ENCODE data around the gene TNFAIP1. TPM values are rescaled to one million over a fixed set of nuclear protein-coding genes. Genes with fewer than 3 reads are reported as not detected.

The TNFAIP1 gene
- polyA plus RNA-seq, 1 experiment: 51.2 TPM

DNA sequence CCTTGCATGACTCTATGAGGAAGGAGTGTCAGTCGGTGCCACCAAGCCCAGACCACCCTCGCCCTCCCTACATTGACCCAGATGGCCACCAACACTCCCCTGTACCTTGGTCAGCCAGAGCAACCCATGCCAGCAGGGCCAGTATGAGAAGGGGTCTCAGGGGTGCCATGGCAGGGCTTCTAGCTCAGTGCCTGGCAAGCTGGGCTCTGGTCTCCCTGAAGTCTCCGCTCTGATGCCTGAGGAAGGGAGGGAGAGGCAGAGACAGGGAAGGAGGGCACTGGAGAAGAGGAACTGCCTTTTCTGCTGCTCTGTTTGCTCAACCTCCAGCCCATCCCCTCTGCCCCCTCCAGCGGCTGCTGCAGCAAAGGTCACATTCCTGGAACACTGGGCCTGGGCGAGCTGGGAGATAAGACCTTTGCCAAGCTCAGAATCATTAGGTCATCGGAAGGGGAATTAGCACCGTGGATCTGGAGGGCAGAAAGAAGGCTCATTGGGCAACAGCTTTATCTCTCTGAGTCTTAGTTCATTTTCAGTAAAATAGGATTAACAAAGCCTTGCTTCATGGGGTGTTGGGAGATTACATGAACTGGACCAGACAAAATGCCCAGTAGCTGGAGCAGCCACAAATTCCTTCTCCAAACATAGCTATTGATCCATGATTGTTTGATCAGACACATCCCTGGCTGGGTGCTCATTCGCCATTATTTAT is 34.6 kb downstream of the TNFAIP1 start, which contains the start of gene VTN:
TSS of gene VTN (minus strand) at position 273 of the 709 bp plus-strand sequence. CDS start at position 169, 104 bp downstream.
- POLR2A ChIA-PET: interaction anchor here (0.7 to 3.8 kb wide), 2 partner anchors 12 to 35 kb away, joined by 4 to 17 read pairs; partner anchors contain the start of genes IFT20, POLDIP2 and TNFAIP1
- 0 out of 2 replicates have a peak, but pooled peaks have one; percentile 8 for TF ChIP-seq CTCF (IDR thresholded peaks at IDR 0.05; ENCODE audit: low read depth, low read length)
- Histone ChIP-seq H3K27ac (ENCODE audit: low read depth, low read length) (peak within 1 kb of the TSS; percentile 31), H3K27me3 (ENCODE audit: control insufficient read depth, insufficient read depth, low read length) (no peaks in the 10 kb centered on the region), H3K4me3 (ENCODE audit: low read depth, low read length) (peak within 1 kb of the TSS; percentile 69), H3K9me3 (ENCODE audit: control insufficient read depth, insufficient read depth, low read length) (no peaks in the 10 kb centered on the region; the same call in 1 of the 2 replicates)
- CTCF ChIA-PET: interaction anchor here (0.6 to 1.4 kb wide), 2 partner anchors 47 to 167 kb away, joined by 3 to 4 read pairs; no protein-coding TSS in a partner anchor
- DNase-seq (ENCODE audit: low read depth, low spot score): no peak

GRCh38 chr17:28370744-28371103 is 35.2 kb downstream of the TNFAIP1 start:
- H3K4me3 ChIP-seq (ENCODE audit: low read depth, low read length): no peak overlapping the region
- no peak for TF ChIP-seq CTCF (IDR thresholded peaks at IDR 0.05; ENCODE audit: low read depth, low read length)
- no peaks in the 10 kb centered on the region for H3K27me3 ChIP-seq (ENCODE audit: control insufficient read depth, insufficient read depth, low read length)
- peak overlapping the region; percentile 0 for H3K27ac ChIP-seq (ENCODE audit: low read depth, low read length)
- CTCF ChIA-PET: interaction anchor here (0.6 to 1.4 kb wide), 2 partner anchors 46 to 167 kb away, joined by 3 to 4 read pairs; no protein-coding TSS in a partner anchor
- no peaks in the 10 kb centered on the region; the same call in 1 of the 2 replicates for H3K9me3 ChIP-seq (ENCODE audit: control insufficient read depth, insufficient read depth, low read length)
- POLR2A ChIA-PET: interaction anchor here (1.7 to 3.8 kb wide), 2 partner anchors 13 to 35 kb away, joined by 7 to 17 read pairs; partner anchors contain the start of genes IFT20, POLDIP2 and TNFAIP1
- no peak for DNase-seq (ENCODE audit: low read depth, low spot score)

DNA sequence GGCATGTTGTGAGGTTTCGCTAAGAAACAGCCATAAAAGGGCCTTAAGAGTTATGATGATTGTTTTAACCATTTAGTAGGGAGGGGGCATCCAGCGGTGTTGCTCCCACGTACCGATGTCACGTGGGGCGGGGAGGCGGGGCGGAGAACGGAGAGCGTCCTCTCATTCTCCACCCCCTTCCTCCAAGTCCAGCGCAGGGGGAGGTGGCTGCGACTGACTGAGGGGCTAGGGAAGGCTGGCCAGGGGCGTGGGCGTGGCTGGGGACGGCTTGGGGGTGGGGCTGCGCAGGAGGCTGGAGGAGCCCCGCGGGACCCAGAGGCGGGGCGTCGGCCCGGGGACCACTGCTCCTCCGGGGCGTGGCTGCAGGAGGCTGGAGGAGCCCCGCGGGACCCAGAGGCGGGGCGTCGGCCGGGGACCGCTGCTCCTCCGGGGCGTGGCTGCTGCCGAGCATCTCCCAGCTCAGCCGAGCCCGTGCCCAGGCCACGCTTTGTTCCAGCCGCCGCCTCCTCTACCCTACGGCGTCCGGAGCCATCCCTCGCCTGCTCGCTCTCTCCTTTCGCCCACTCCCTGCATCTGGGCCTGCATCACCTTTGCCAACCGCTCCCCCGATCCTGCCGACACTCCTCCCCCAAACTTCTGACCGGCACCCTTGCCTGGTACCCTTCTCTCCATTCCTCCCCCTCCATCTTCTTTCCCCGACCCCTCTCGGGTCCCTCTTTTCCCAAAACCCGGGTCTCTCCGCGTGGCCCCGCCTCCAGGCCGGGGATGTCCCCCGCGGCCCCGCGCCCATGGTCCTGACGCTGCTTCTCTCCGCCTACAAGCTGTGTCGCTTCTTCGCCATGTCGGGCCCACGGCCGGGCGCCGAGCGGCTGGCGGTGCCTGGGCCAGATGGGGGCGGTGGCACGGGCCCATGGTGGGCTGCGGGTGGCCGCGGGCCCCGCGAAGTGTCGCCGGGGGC is 36.0 kb downstream of the TNFAIP1 start, which contains the start of gene SARM1:
TSS of gene SARM1 (plus strand) at position 450 of the 958 bp plus-strand sequence. CDS start at position 789, 339 bp downstream.
- no peak for TF ChIP-seq CTCF (IDR thresholded peaks at IDR 0.05; ENCODE audit: low read depth, low read length)
- H3K27me3 ChIP-seq (ENCODE audit: control insufficient read depth, insufficient read depth, low read length): no peaks in the 10 kb centered on the region
- H3K27ac ChIP-seq (ENCODE audit: low read depth, low read length): peak within 1 kb of the TSS; percentile 0
- POLR2A ChIA-PET: interaction anchor here (0.6 to 3.8 kb wide), 5 partner anchors 14 to 333 kb away, joined by 3 to 17 read pairs (median 3); partner anchors contain the start of genes IFT20, POLDIP2 and TNFAIP1
- DNase-seq (ENCODE audit: low read depth, low spot score): peak; percentile 76
- no peaks in the 10 kb centered on the region; the same call in 1 of the 2 replicates for H3K9me3 ChIP-seq (ENCODE audit: control insufficient read depth, insufficient read depth, low read length)
- peak within 1 kb of the TSS; percentile 69 for H3K4me3 ChIP-seq (ENCODE audit: low read depth, low read length)
- CTCF ChIA-PET: interaction anchor here (0.6 kb wide), 1 partner anchor 45 kb away, joined by 3 read pairs; no protein-coding TSS in a partner anchor

GRCh38 chr17:28372203-28372944 is 36.8 kb downstream of the TNFAIP1 start:
- peak overlapping the region; percentile 69 for H3K4me3 ChIP-seq (ENCODE audit: low read depth, low read length)
- no peak for TF ChIP-seq CTCF (IDR thresholded peaks at IDR 0.05; ENCODE audit: low read depth, low read length)
- DNase-seq (ENCODE audit: low read depth, low spot score): no peak
- ChIA-PET POLR2A (interaction anchor here (0.7 to 3.8 kb wide), 3 partner anchors 15 to 59 kb away, joined by 3 to 17 read pairs (median 7); partner anchors contain the start of genes IFT20, POLDIP2 and TNFAIP1), CTCF (no interaction called here)
- H3K27me3 ChIP-seq (ENCODE audit: control insufficient read depth, insufficient read depth, low read length): no peaks in the 10 kb centered on the region
- H3K9me3 ChIP-seq (ENCODE audit: control insufficient read depth, insufficient read depth, low read length): no peaks in the 10 kb centered on the region; the same call in 1 of the 2 replicates
- no peak overlapping the region for H3K27ac ChIP-seq (ENCODE audit: low read depth, low read length)

Data from AG04450 (cell line).